Loucy (cell line): ENCODE measurements around the gene NUDT7.

ENCODE experiments used
- H2AFZ ChIP-seq: fragments of 200-600 bp; sonication (generic); 2 replicates; pipeline ENCODE4 v1.6.0; 2016; ENCODE audit warnings: antibody characterized with exemption, mild to moderate bottlenecking, low read length, moderate library complexity
- H3F3A ChIP-seq: fragments of 200-600 bp; 2 replicates; pipeline ENCODE4 v1.6.0; 2016; ENCODE audit warnings: antibody characterized with exemption, low read depth, mild to moderate bottlenecking
- H3K27me3 ChIP-seq: fragments of 200-600 bp; sonication (generic); 2 replicates; pipeline ENCODE4 v1.6.1; 2014; ENCODE audit warnings: low read length, mild to moderate bottlenecking; ENCODE audit not compliant: insufficient read depth, poor library complexity, severe bottlenecking
- H3K36me3 ChIP-seq: fragments of 200-600 bp; sonication (generic); 2 replicates; pipeline ENCODE4 v1.6.1; 2016; ENCODE audit warnings: low read length; ENCODE audit not compliant: insufficient read depth
- H3K4me1 ChIP-seq: fragments of 200-600 bp; sonication (generic); 2 replicates; pipeline ENCODE4 v1.5.1; 2014; ENCODE audit warnings: low read length, mild to moderate bottlenecking; ENCODE audit not compliant: insufficient read depth, poor library complexity, severe bottlenecking
- H3K4me2 ChIP-seq: fragments of 200-600 bp; sonication (generic); 2 replicates; pipeline ENCODE4 v1.6.0; 2014; ENCODE audit warnings: antibody characterized with exemption, low read length, low read depth, mild to moderate bottlenecking; ENCODE audit not compliant: poor library complexity, severe bottlenecking
- H3K4me3 ChIP-seq: fragments of 200-600 bp; sonication (generic); 2 replicates; pipeline ENCODE4 v1.5.1; 2014; ENCODE audit warnings: low read length, mild to moderate bottlenecking, mixed read lengths; ENCODE audit not compliant: poor library complexity, severe bottlenecking
- H3K79me2 ChIP-seq: fragments of 200-600 bp; sonication (generic); 2 replicates; pipeline ENCODE4 v1.6.1; 2014; ENCODE audit warnings: low read length; ENCODE audit not compliant: insufficient read depth
- H3K9ac ChIP-seq: fragments of 200-600 bp; sonication (generic); 2 replicates; pipeline ENCODE4 v1.6.0; 2014; ENCODE audit warnings: mild to moderate bottlenecking, low read depth, low read length, moderate library complexity; ENCODE audit not compliant: poor library complexity, severe bottlenecking
- H3K9me2 ChIP-seq: fragments of 200-600 bp; sonication (generic); replicated peaks from 2 replicates; pipeline ENCODE4 v1.6.1; 2016; ENCODE audit warnings: low read depth, low read length, mixed read lengths
- H3K9me3 ChIP-seq: fragments of 200-600 bp; sonication (generic); 2 replicates; pipeline ENCODE4 v1.6.1; 2014; ENCODE audit warnings: mild to moderate bottlenecking, antibody characterized with exemption, low read length, low read depth; ENCODE audit not compliant: insufficient read depth
- H4K20me1 ChIP-seq: fragments of 200-600 bp; sonication (generic); 2 replicates; pipeline ENCODE4 v1.6.0; 2014; ENCODE audit warnings: antibody characterized with exemption, low read length, mild to moderate bottlenecking; ENCODE audit not compliant: insufficient read depth, poor library complexity, severe bottlenecking
- CTCF ChIP-seq: fragments of 200-600 bp; sonication (generic); conservative IDR thresholded peaks from 2 replicates; pipeline ENCODE4 v1.5.1; 2014; ENCODE audit warnings: mild to moderate bottlenecking, antibody characterized with exemption, low read length
- EZH2phosphoT487 ChIP-seq: fragments of 200-600 bp; IDR thresholded peaks from 2 replicates; pipeline ENCODE4 v1.6.1; 2018; ENCODE audit warnings: antibody characterized with exemption, mild to moderate bottlenecking, moderate library complexity, borderline replicate concordance

Gene NUDT7

GRCh38 chr16:77748421-77749005, 26.2 kb downstream of the NUDT7 start:
- Histone ChIP-seq H2AFZ (no peak overlapping the region), H3K9ac (no peak overlapping the region), H3K4me3 (no peak overlapping the region), H4K20me1 (no peaks in the 10 kb centered on the region), H3K9me3 (no peaks in the 10 kb centered on the region), H3K4me2 (no peak overlapping the region), H3K27me3 (no peaks in the 10 kb centered on the region), H3F3A (no peaks in the 10 kb centered on the region), H3K36me3 (no peaks in the 10 kb centered on the region), H3K4me1 (no peaks in the 10 kb centered on the region), H3K9me2 (no peaks in the 10 kb centered on the region), H3K79me2 (no peaks in the 10 kb centered on the region)
- TF ChIP-seq EZH2phosphoT487 (no peak), CTCF (no peak)

GRCh38 chr16:77749415-77749814, 27.1 kb downstream of the NUDT7 start:
- Histone ChIP-seq H2AFZ (no peak overlapping the region), H3K36me3 (no peaks in the 10 kb centered on the region), H3K79me2 (no peaks in the 10 kb centered on the region), H3K9me2 (no peaks in the 10 kb centered on the region), H3F3A (no peaks in the 10 kb centered on the region), H3K4me2 (no peak overlapping the region), H3K9ac (no peak overlapping the region), H3K4me3 (no peak overlapping the region), H4K20me1 (no peaks in the 10 kb centered on the region), H3K4me1 (no peaks in the 10 kb centered on the region), H3K27me3 (no peaks in the 10 kb centered on the region), H3K9me3 (no peaks in the 10 kb centered on the region)
- TF ChIP-seq EZH2phosphoT487 (no peak), CTCF (no peak)

GRCh38 chr16:77758046-77758445, 35.7 kb downstream of the NUDT7 start:
- Histone ChIP-seq H3K9me2 (no peaks in the 10 kb centered on the region), H3K9me3 (no peaks in the 10 kb centered on the region), H3K9ac (no peak overlapping the region), H3K79me2 (no peaks in the 10 kb centered on the region), H3K36me3 (no peaks in the 10 kb centered on the region), H3K4me2 (no peak overlapping the region), H2AFZ (no peak overlapping the region), H3F3A (no peaks in the 10 kb centered on the region), H3K4me3 (no peak overlapping the region), H3K4me1 (no peaks in the 10 kb centered on the region), H4K20me1 (no peaks in the 10 kb centered on the region), H3K27me3 (no peaks in the 10 kb centered on the region)
- no peak for TF ChIP-seq CTCF
- TF ChIP-seq EZH2phosphoT487: no peak
